H1 (cell line): Measurements from ENCODE around the gene PUS3. TPM values are rescaled to one million over a fixed set of nuclear protein-coding genes. Genes with fewer than 3 reads are reported as not detected.

Experiments
- FOSL1 ChIP-seq: IDR thresholded peaks from 2 replicates; pipeline ENCODE4 v1.6.1; 2011; ENCODE audit warnings: mild to moderate bottlenecking, low read depth, low read length, moderate library complexity; ENCODE audit not compliant: insufficient read depth
- HDAC2 ChIP-seq, 2 experiments: fragments of 300-600 bp in 1 of 2; sonication (generic) in 1 of 2; IDR thresholded peaks; 2 replicates each; pipeline ENCODE4 v1.6.1; 2011 to 2012; ENCODE audit warnings: low read depth in 2 of 2, low read length in 2 of 2, mild to moderate bottlenecking in 2 of 2, moderate library complexity in 2 of 2, borderline replicate concordance in 1 of 2, inconsistent platforms in 1 of 2
- RAD21 ChIP-seq, 2 experiments: IDR thresholded peaks in 1 of 2; conservative IDR thresholded peaks in 1 of 2; 2 replicates each; pipeline ENCODE4 v1.6.1; 2011; ENCODE audit warnings: low read depth in 2 of 2, low read length in 2 of 2, improper control_type of control experiment in 1 of 2, inconsistent platforms in 1 of 2, mild to moderate bottlenecking in 1 of 2, moderate library complexity in 1 of 2
- YY1 ChIP-seq: IDR thresholded peaks from 2 replicates; pipeline ENCODE4 v1.6.1; 2011; ENCODE audit warnings: low read depth, mild to moderate bottlenecking, low read length
- polyA plus RNA-seq, 7 experiments: library from polyadenylated mRNA; depleted of rRNA in 3 of 7; stranded (reverse) in 5 of 7; unstranded in 2 of 7; fragments of >200 nt in 5 of 7; fragments of 200-250 nt in 2 of 7; gene quantifications; 1 replicate in 5 of 7; 2 replicates in 1 of 7; 4 replicates in 1 of 7; pipeline versions ENCODE4 v1.2.1 to v1.2.3, GENCODE V29; 2011 to 2013; ENCODE audit warnings: missing spikeins in 2 of 7, mixed read lengths in 2 of 7
- total RNA-seq: library from RNA; stranded (reverse); fragmentation: NEBNext Ultra II Directional; extraction: Animal tissue kit (Norgen Biotek cat#: 25700); gene quantifications from 2 replicates; pipeline ENCODE4 v1.2.1, GENCODE V29; 2021
- TF ChIP-seq, protein P1 (sequence below), 3 experiments: IDR thresholded peaks; 1 replicate in 2 of 3; 2 replicates in 1 of 3; pipeline versions ENCODE4 v1.5.1 to v1.6.1; 2011; ENCODE audit warnings: low read length in 3 of 3, mild to moderate bottlenecking in 3 of 3, inconsistent platforms in 2 of 3, low read depth in 1 of 3, moderate library complexity in 1 of 3; ENCODE audit not compliant: insufficient read depth in 1 of 3; ENCODE audit errors: control extremely low read depth in 1 of 3

PUS3 gene
- total and polyA plus RNA-seq, 2 of the 8 experiments (the other 6 are each of a cell fraction or from before 2014, with no cell fraction given) = 8.7 to 22.6 TPM

GRCh38 chr11:125871391-125872137, 31.4 kb downstream of the PUS3 start (continued):
- TF ChIP-seq, protein P1, sequence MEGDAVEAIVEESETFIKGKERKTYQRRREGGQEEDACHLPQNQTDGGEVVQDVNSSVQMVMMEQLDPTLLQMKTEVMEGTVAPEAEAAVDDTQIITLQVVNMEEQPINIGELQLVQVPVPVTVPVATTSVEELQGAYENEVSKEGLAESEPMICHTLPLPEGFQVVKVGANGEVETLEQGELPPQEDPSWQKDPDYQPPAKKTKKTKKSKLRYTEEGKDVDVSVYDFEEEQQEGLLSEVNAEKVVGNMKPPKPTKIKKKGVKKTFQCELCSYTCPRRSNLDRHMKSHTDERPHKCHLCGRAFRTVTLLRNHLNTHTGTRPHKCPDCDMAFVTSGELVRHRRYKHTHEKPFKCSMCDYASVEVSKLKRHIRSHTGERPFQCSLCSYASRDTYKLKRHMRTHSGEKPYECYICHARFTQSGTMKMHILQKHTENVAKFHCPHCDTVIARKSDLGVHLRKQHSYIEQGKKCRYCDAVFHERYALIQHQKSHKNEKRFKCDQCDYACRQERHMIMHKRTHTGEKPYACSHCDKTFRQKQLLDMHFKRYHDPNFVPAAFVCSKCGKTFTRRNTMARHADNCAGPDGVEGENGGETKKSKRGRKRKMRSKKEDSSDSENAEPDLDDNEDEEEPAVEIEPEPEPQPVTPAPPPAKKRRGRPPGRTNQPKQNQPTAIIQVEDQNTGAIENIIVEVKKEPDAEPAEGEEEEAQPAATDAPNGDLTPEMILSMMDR (IDR thresholded peaks at IDR 0.05; ENCODE audit: control extremely low read depth in 1 of 3, insufficient read depth in 1 of 3, low read depth in 1 of 3, low read length in 3 of 3) = peak; percentile 68 to 88 (median 79)
- TF ChIP-seq YY1 (no peak), FOSL1 (no peak), RAD21 (IDR thresholded peaks at IDR 0.05 in 1 of 2, conservative IDR thresholded peaks at IDR 0.05 in 1 of 2; ENCODE audit: low read depth in 2 of 2, low read length in 2 of 2) (peak; percentile 91 to 92), HDAC2 (IDR thresholded peaks at IDR 0.05; ENCODE audit: borderline replicate concordance in 1 of 2, low read depth in 2 of 2, low read length in 2 of 2) (no peak)
